GM12878 (cell line): Measurements from ENCODE around the gene TRAF5. TPM values are rescaled to one million over a fixed set of nuclear protein-coding genes. Genes with fewer than 3 reads are reported as not detected.

ENCODE experiments used
- CHD1 ChIP-seq: IDR thresholded peaks from 2 replicates; pipeline ENCODE4 v1.6.1; 2012; ENCODE audit warnings: low read depth, low read length, improper control_type of control experiment
- CUX1 ChIP-seq: IDR thresholded peaks from 2 replicates; pipeline ENCODE4 v1.6.1; 2012; ENCODE audit warnings: improper control_type of control experiment, low read depth, low read length; ENCODE audit not compliant: insufficient replicate concordance
- DPF2 ChIP-seq: fragments of 450-650 bp; IDR thresholded peaks from 2 replicates; pipeline ENCODE4 v1.6.1; 2017; ENCODE audit warnings: mild to moderate bottlenecking
- ESRRA ChIP-seq: IDR thresholded peaks from 2 replicates; pipeline ENCODE4 v1.6.1; 2012; ENCODE audit warnings: mild to moderate bottlenecking, low read length, improper control_type of control experiment
- ETV6 ChIP-seq, 2 experiments: fragments of 450-650 bp in 1 of 2; IDR thresholded peaks in 1 of 2; conservative IDR thresholded peaks in 1 of 2; 2 replicates each; pipeline ENCODE4 v1.6.1; 2014; ENCODE audit warnings: antibody characterized with exemption in 1 of 2, borderline replicate concordance in 1 of 2, low read depth in 1 of 2, mild to moderate bottlenecking in 1 of 2, moderate library complexity in 1 of 2
- FOS ChIP-seq: IDR thresholded peaks from 3 replicates; pipeline ENCODE4 v1.6.1; 2011; ENCODE audit warnings: borderline replicate concordance; ENCODE audit not compliant: insufficient read length; ENCODE audit errors: extremely low read depth
- KDM1A ChIP-seq: fragments of 200-600 bp; sonication (generic); IDR thresholded peaks from 2 replicates; pipeline ENCODE4 v1.6.1; 2016; ENCODE audit warnings: borderline replicate concordance
- MYB ChIP-seq: fragments of 150-350 bp; IDR thresholded peaks from 2 replicates; pipeline ENCODE4 v1.6.1; 2014; ENCODE audit warnings: mild to moderate bottlenecking, low read depth, low read length, borderline replicate concordance
- NFYB ChIP-seq: IDR thresholded peaks from 2 replicates; pipeline ENCODE4 v1.6.1; 2011; ENCODE audit warnings: low read depth, mild to moderate bottlenecking, low read length, improper control_type of control experiment, moderate library complexity; ENCODE audit not compliant: insufficient read depth
- NR2C2 ChIP-seq: IDR thresholded peaks from 2 replicates; pipeline ENCODE4 v1.6.1; 2011; ENCODE audit warnings: borderline replicate concordance, low read depth; ENCODE audit not compliant: control insufficient read depth, insufficient read length
- POLR2A ChIP-seq: IDR thresholded peaks from 2 replicates; pipeline ENCODE4 v1.6.1; 2011; ENCODE audit warnings: low read depth, mild to moderate bottlenecking, low read length
- POU2F2 ChIP-seq: IDR thresholded peaks from 3 replicates; pipeline ENCODE4 v1.6.1; 2011; ENCODE audit warnings: low read depth, mild to moderate bottlenecking, low read length, borderline replicate concordance
- RAD21 ChIP-seq: IDR thresholded peaks from 2 replicates; pipeline ENCODE4 v1.6.1; 2011; ENCODE audit warnings: mild to moderate bottlenecking, low read depth, low read length, moderate library complexity; ENCODE audit not compliant: insufficient read depth
- RBBP5 ChIP-seq: fragments of 200-600 bp; sonication (generic); conservative IDR thresholded peaks from 2 replicates; pipeline ENCODE4 v1.6.1; 2016
- RCOR1 ChIP-seq: conservative IDR thresholded peaks from 2 replicates; pipeline ENCODE4 v1.6.1; 2012; ENCODE audit warnings: low read depth, low read length, improper control_type of control experiment
- SIX5 ChIP-seq: IDR thresholded peaks from 2 replicates; pipeline ENCODE4 v1.6.1; 2011; ENCODE audit warnings: mild to moderate bottlenecking, low read depth, low read length, moderate library complexity; ENCODE audit not compliant: severe bottlenecking
- SMC3 ChIP-seq: IDR thresholded peaks from 2 replicates; pipeline ENCODE4 v1.6.1; 2011; ENCODE audit warnings: low read length, improper control_type of control experiment, borderline replicate concordance
- SP1 ChIP-seq: IDR thresholded peaks from one replicate; pipeline ENCODE4 v1.6.1; 2011; ENCODE audit warnings: low read depth, low read length
- SREBF1 ChIP-seq: IDR thresholded peaks from 2 replicates; pipeline ENCODE4 v1.6.1; 2012; ENCODE audit warnings: mild to moderate bottlenecking, low read length
- TCF12 ChIP-seq: IDR thresholded peaks from 2 replicates; pipeline ENCODE4 v1.6.1; 2011; ENCODE audit warnings: low read depth, mild to moderate bottlenecking, low read length
- ZNF217 ChIP-seq: fragments of 450-650 bp; IDR thresholded peaks from 2 replicates; pipeline ENCODE4 v1.6.1; 2017; ENCODE audit warnings: antibody characterized with exemption, mild to moderate bottlenecking
- ZNF274 ChIP-seq: IDR thresholded peaks from one replicate; pipeline ENCODE4 v1.8.0; 2011; ENCODE audit not compliant: insufficient read length, insufficient read depth
- ZNF384 ChIP-seq: IDR thresholded peaks from 2 replicates; pipeline ENCODE4 v1.6.1; 2012; ENCODE audit warnings: low read depth, mild to moderate bottlenecking, low read length, improper control_type of control experiment, borderline replicate concordance
- polyA plus RNA-seq, 11 experiments: library from polyadenylated mRNA; depleted of rRNA in 4 of 11; unstranded in 6 of 11; stranded (reverse) in 5 of 11; fragments of >200 nt; fragmentation: Nextera tagmentation in 4 of 11; fragmentation: Illumina TruSeq in 1 of 11; extraction: Ambion mirVana in 4 of 11; extraction: Trizol in 1 of 11; gene quantifications; 1 replicate in 1 of 11; 2 replicates in 10 of 11; pipeline versions ENCODE4 v1.2.1 to v1.2.3, GENCODE V29; 2011 to 2016; ENCODE audit warnings: inconsistent platforms in 2 of 11, missing spikeins in 2 of 11, low read depth in 1 of 11
- total RNA-seq, 4 experiments: library from RNA; depleted of rRNA in 3 of 4; stranded (reverse); fragments of >200 nt in 3 of 4; fragmentation: Illumina TruSeq in 1 of 4; extraction: Trizol in 1 of 4; gene quantifications; 2 replicates each; pipeline versions ENCODE4 v1.2.1 to v1.2.3, GENCODE V29; 2013 to 2021
- TF ChIP-seq, protein P1 (sequence below): IDR thresholded peaks from 2 replicates; pipeline ENCODE4 v1.6.1; 2012; ENCODE audit warnings: low read depth, low read length, improper control_type of control experiment
- TF ChIP-seq, protein P2 (sequence below): fragments of 450-650 bp; IDR thresholded peaks from 2 replicates; pipeline ENCODE4 v1.6.1; 2016; ENCODE audit warnings: mild to moderate bottlenecking

TRAF5 gene
- total and polyA plus RNA-seq, 10 of the 15 experiments (the other 5 are each of a cell fraction or from before 2014, with no cell fraction given): 10.6 to 36.5 (median 26.3) TPM

- TF ChIP-seq MYB (no peak), DPF2 (no peak), NFYB (no peak), RAD21 (no peak), SREBF1 (no peak), NR2C2 (no peak), ZNF217 (no peak), ETV6 (conservative IDR thresholded peaks at IDR 0.05 in 1 of 2, IDR thresholded peaks at IDR 0.05 in 1 of 2; ENCODE audit: borderline replicate concordance in 1 of 2, low read depth in 1 of 2) (no peak), SIX5 (no peak), SP1 (no peak), ZNF274 (no peak), KDM1A (no peak), CUX1 (no peak), SMC3 (no peak), POU2F2 (0 out of 3 replicates have a peak, but pooled peaks have one; percentile 65), FOS (no peak), POLR2A (no peak), RCOR1 (no peak), ESRRA (no peak), CHD1 (no peak), RBBP5 (no peak), TCF12 (no peak), ZNF384 (peak; percentile 59)
- TF ChIP-seq, protein P1, sequence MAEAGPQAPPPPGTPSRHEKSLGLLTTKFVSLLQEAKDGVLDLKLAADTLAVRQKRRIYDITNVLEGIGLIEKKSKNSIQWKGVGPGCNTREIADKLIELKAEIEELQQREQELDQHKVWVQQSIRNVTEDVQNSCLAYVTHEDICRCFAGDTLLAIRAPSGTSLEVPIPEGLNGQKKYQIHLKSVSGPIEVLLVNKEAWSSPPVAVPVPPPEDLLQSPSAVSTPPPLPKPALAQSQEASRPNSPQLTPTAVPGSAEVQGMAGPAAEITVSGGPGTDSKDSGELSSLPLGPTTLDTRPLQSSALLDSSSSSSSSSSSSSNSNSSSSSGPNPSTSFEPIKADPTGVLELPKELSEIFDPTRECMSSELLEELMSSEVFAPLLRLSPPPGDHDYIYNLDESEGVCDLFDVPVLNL: no peak
- TF ChIP-seq, protein P2, sequence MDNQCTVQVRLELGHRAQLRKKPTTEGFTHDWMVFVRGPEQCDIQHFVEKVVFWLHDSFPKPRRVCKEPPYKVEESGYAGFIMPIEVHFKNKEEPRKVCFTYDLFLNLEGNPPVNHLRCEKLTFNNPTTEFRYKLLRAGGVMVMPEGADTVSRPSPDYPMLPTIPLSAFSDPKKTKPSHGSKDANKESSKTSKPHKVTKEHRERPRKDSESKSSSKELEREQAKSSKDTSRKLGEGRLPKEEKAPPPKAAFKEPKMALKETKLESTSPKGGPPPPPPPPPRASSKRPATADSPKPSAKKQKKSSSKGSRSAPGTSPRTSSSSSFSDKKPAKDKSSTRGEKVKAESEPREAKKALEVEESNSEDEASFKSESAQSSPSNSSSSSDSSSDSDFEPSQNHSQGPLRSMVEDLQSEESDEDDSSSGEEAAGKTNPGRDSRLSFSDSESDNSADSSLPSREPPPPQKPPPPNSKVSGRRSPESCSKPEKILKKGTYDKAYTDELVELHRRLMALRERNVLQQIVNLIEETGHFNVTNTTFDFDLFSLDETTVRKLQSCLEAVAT: no peak
Measured at GRCh38 chr1:211381481-211382181, 55.0 kb downstream of the TRAF5 start (continued).
